HL-60 (cell line): Measurements from ENCODE around the gene KCNC1.

ENCODE experiments used
- DNase-seq, 2 experiments: peaks; one replicate each; pipeline ENCODE4 v3.0.0-alpha.2; 2010 to 2020; ENCODE audit warnings: low read depth in 1 of 2, low spot score in 1 of 2
- H3K27ac ChIP-seq: fragments of 250-450 bp; sonication (Bioruptor Pico); replicated peaks from 2 replicates; pipeline ENCODE4 v1.5.1; 2020; ENCODE audit warnings: mild to moderate bottlenecking, moderate library complexity
- H3K27me3 ChIP-seq: fragments of 250-450 bp; sonication (Bioruptor Pico); 2 replicates; pipeline ENCODE4 v1.5.1; 2021; ENCODE audit warnings: mild to moderate bottlenecking, moderate library complexity; ENCODE audit not compliant: insufficient read depth, poor library complexity, severe bottlenecking
- H3K4me3 ChIP-seq: replicated peaks from 2 replicates; pipeline ENCODE4 v1.5.1; 2011; ENCODE audit warnings: mild to moderate bottlenecking, control low read depth, low read length; ENCODE audit not compliant: insufficient read depth
- GABPA ChIP-seq: IDR thresholded peaks from 2 replicates; pipeline ENCODE4 v1.6.1; 2012; ENCODE audit warnings: low read depth
- POLR2AphosphoS5 ChIP-seq: IDR thresholded peaks from 2 replicates; pipeline ENCODE4 v1.6.1; 2012; ENCODE audit warnings: low read depth
- SPI1 ChIP-seq: IDR thresholded peaks from 2 replicates; pipeline ENCODE4 v1.6.1; 2012; ENCODE audit warnings: low read depth, mild to moderate bottlenecking, borderline replicate concordance
- TF ChIP-seq, protein P1 (sequence below): IDR thresholded peaks from one replicate; pipeline ENCODE4 v1.5.1; 2011; ENCODE audit warnings: low read length, control low read depth, inconsistent platforms; ENCODE audit not compliant: insufficient read depth
- TF ChIP-seq, protein P2 (sequence below): IDR thresholded peaks from 2 replicates; pipeline ENCODE4 v1.6.1; 2012; ENCODE audit warnings: low read depth; ENCODE audit not compliant: insufficient replicate concordance

Gene KCNC1

DNA sequence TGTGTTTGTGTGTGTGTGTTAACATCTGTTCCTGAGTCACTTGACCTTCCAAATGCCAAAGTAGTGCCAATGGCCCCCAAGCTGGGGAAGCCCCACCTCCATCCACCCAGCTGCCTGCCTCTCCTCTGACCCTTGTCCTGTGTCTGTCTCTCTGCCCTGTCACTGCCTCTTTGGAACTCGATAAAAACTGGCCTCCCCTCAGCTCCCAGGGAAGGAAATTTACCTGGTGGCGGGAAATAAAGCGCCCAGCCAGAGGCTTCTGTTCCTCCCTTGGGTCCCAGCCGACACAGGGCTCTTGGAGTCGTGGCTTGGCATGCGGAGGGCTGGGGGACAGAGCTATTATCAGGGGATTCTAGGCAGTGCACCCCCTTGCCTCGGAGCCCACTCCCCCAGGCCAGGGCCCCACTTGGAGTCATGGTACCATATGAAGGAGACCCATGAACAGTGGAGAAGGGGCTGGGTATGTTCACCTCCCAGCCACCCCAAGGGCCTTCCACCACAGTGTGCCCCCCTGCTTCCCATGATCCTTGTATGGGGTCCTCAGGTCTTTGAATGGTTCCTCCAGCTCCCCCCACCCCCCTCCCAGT lies 6.2 kb downstream of the KCNC1 start:
- Histone ChIP-seq H3K27me3 (peaks cover 21% of the 10 kb centered on the region), H3K4me3 (no peak overlapping the region), H3K27ac (no peak overlapping the region)
- TF ChIP-seq POLR2AphosphoS5 = no peak
- TF ChIP-seq, protein P1, sequence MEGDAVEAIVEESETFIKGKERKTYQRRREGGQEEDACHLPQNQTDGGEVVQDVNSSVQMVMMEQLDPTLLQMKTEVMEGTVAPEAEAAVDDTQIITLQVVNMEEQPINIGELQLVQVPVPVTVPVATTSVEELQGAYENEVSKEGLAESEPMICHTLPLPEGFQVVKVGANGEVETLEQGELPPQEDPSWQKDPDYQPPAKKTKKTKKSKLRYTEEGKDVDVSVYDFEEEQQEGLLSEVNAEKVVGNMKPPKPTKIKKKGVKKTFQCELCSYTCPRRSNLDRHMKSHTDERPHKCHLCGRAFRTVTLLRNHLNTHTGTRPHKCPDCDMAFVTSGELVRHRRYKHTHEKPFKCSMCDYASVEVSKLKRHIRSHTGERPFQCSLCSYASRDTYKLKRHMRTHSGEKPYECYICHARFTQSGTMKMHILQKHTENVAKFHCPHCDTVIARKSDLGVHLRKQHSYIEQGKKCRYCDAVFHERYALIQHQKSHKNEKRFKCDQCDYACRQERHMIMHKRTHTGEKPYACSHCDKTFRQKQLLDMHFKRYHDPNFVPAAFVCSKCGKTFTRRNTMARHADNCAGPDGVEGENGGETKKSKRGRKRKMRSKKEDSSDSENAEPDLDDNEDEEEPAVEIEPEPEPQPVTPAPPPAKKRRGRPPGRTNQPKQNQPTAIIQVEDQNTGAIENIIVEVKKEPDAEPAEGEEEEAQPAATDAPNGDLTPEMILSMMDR = no peak
- TF ChIP-seq SPI1 = no peak
- no peak for TF ChIP-seq GABPA
- TF ChIP-seq, protein P2, sequence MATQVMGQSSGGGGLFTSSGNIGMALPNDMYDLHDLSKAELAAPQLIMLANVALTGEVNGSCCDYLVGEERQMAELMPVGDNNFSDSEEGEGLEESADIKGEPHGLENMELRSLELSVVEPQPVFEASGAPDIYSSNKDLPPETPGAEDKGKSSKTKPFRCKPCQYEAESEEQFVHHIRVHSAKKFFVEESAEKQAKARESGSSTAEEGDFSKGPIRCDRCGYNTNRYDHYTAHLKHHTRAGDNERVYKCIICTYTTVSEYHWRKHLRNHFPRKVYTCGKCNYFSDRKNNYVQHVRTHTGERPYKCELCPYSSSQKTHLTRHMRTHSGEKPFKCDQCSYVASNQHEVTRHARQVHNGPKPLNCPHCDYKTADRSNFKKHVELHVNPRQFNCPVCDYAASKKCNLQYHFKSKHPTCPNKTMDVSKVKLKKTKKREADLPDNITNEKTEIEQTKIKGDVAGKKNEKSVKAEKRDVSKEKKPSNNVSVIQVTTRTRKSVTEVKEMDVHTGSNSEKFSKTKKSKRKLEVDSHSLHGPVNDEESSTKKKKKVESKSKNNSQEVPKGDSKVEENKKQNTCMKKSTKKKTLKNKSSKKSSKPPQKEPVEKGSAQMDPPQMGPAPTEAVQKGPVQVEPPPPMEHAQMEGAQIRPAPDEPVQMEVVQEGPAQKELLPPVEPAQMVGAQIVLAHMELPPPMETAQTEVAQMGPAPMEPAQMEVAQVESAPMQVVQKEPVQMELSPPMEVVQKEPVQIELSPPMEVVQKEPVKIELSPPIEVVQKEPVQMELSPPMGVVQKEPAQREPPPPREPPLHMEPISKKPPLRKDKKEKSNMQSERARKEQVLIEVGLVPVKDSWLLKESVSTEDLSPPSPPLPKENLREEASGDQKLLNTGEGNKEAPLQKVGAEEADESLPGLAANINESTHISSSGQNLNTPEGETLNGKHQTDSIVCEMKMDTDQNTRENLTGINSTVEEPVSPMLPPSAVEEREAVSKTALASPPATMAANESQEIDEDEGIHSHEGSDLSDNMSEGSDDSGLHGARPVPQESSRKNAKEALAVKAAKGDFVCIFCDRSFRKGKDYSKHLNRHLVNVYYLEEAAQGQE = no peak
- DNase-seq = no peak

DNA sequence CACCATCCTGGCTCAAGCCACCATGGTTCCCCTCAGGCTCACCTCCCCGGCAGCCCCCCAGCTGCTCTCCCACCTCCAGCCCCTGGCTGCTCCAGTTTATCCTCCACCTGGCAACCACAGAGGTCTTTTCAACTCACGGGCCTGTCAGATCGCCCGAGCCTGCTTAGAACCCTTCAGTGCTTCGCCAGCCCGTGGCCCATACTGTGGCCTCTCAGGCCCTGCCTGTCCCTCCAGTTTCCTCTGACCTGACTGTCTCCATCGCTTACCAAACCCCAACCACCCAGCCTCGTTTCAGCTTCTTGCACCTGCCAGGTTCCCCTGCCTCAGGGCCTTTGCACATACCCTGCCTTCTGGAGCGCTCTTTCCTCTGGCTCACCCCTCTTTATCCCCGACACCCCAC lies 6.9 kb downstream of the KCNC1 start:
- Histone ChIP-seq H3K27ac (no peak overlapping the region), H3K4me3 (no peak overlapping the region), H3K27me3 (peaks cover 14% of the 10 kb centered on the region)
- TF ChIP-seq, protein P1 = no peak
- TF ChIP-seq GABPA = no peak
- no peak for TF ChIP-seq SPI1
- TF ChIP-seq, protein P2 = no peak
- TF ChIP-seq POLR2AphosphoS5 = no peak
- DNase-seq = no peak

DNA sequence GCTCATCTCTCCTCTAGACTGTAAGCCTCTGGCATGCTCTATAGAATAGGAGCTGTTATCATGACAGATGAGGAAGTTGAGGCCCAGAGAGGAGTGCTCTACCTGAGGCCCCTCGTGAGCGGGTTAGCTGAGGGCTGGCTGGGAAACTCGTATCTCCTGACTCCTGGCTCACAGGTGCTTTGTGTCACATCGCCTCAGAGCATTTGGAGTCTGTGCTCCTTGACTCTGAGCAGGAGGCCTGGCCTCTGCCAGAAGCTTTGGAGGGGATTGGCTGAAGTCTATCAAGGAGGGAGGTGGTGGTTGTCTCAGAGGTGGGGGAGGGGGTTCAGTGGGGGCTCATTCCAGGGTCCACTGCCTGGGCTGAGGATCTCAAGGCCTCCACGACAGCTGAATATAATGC lies 7.4 kb downstream of the KCNC1 start:
- no peak for DNase-seq
- Histone ChIP-seq H3K27me3 (peaks cover 10% of the 10 kb centered on the region), H3K27ac (no peak overlapping the region), H3K4me3 (no peak overlapping the region)
- TF ChIP-seq, protein P2 = no peak
- TF ChIP-seq SPI1 = no peak
- TF ChIP-seq GABPA = no peak
- TF ChIP-seq POLR2AphosphoS5 = no peak
- TF ChIP-seq, protein P1 = no peak
